SH-SY5Y (cell line): ENCODE results near the gene EIF2B4.

Experiments
- GATA2 ChIP-seq: IDR thresholded peaks from 2 replicates; pipeline ENCODE4 v1.6.1; 2011; ENCODE audit warnings: mild to moderate bottlenecking, low read depth, low read length
- GATA3 ChIP-seq: IDR thresholded peaks from 2 replicates; pipeline ENCODE4 v1.6.1; 2011; ENCODE audit warnings: low read depth, mild to moderate bottlenecking, low read length, moderate library complexity

- TF ChIP-seq GATA3 (no peak), GATA2 (no peak; the same call in 1 of the 2 replicates)
Measured at GRCh38 chr2:27370026-27370815, at the start of gene EIF2B4, which contains the start of gene SNX17.
